NCI-H1092 treated with DMSO at 0.1 percent for 48 hours (cell line): ENCODE measurements around the gene PCDHA11.
"Not testable (repeated sequence)": the region's sequence is repeated elsewhere in the genome, so short reads cannot be mapped to it uniquely, and the experiment has no call there.

Source experiments
- DNase-seq: peaks from one replicate; lab custom pipeline; 2025; lab: John Stamatoyannopoulos, UW

The PCDHA11 gene

GRCh38 chr5:140855772-140856674 is 12.7 kb upstream of the PCDHA11 start, which contains the start of gene PCDHA10:
Gene PCDHA10 (plus strand): TSS chr5:140855897. CDS start chr5:140856049, 152 bp downstream.
- no peak for DNase-seq

- no peak for DNase-seq
These were observed 11.4 kb upstream of the PCDHA11 start for GRCh38 chr5:140857177-140857986.

GRCh38 chr5:140857987-140858240 is 10.8 kb upstream of the PCDHA11 start:
- no peak for DNase-seq

GRCh38 chr5:140862441-140863295 is 6.1 kb upstream of the PCDHA11 start:
- no peak for DNase-seq

GRCh38 chr5:140869555-140869886 is 764 bp downstream of the PCDHA11 start:
- peak; percentile 47 for DNase-seq

- DNase-seq = no peak
These were observed 1.8 kb downstream of the PCDHA11 start for GRCh38 chr5:140870221-140871201.

GRCh38 chr5:140875085-140876065 is 6.6 kb downstream of the PCDHA11 start, which contains the start of gene PCDHA12:
Gene PCDHA12 (plus strand): TSS chr5:140875308. CDS start chr5:140875473, 165 bp downstream.
- no peak for DNase-seq

GRCh38 chr5:140876541-140877261 is 7.9 kb downstream of the PCDHA11 start:
- DNase-seq = not testable (repeated sequence)

- no peak for DNase-seq
These were observed 8.5 kb downstream of the PCDHA11 start for GRCh38 chr5:140877262-140877581.

- no peak for DNase-seq
These were observed 13.3 kb downstream of the PCDHA11 start, which contains the start of gene PCDHA13 for GRCh38 chr5:140881889-140882590. Gene PCDHA13 (plus strand): TSS chr5:140882124. CDS start chr5:140882269, 145 bp downstream.

GRCh38 chr5:140882591-140882899 is 13.8 kb downstream of the PCDHA11 start:
- DNase-seq = no peak

GRCh38 chr5:140883373-140883772 is 14.6 kb downstream of the PCDHA11 start:
- no peak for DNase-seq

- no peak for DNase-seq
These were observed 15.4 kb downstream of the PCDHA11 start for GRCh38 chr5:140883927-140884697.

GRCh38 chr5:140916325-140916724 is 47.6 kb downstream of the PCDHA11 start:
- no peak for DNase-seq
